ENCODE measurements around the gene RADX. TPM values are rescaled to one million over a fixed set of nuclear protein-coding genes. Genes with fewer than 3 reads are reported as not detected.
A peak's percentile ranks its signal among the peaks of the same experiment; 100 is the strongest.

The RADX gene
- total and polyA plus RNA-seq, 2 of the 13 experiments (the other 11 are each of a cell fraction or from before 2014, with no cell fraction given): 1.1 to 2.7 TPM

DNA sequence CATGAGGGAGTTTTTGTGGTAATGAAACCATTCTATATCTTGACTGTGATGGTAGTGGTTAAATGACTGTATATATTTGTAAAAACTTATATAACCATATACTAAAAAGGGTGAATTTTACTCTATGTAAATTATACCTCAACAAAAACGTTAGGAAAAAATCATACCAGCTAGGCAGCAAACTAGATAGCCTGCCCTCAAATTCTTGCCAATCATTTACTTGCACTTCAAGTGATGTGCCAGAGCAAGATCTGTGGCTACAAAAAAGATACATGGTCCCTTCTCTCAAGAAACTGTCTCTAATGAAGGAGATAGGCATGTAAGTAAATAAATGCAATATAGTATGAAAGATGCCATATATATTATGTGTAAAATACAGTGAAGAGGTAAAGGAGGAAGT is 104.7 kb downstream of the RADX start:
- Histone ChIP-seq H2AFZ (ENCODE audit: low read length) (no peak overlapping the region), H3K79me2 (ENCODE audit: insufficient read depth, low read length) (no peaks in the 10 kb centered on the region), H3K9ac (ENCODE audit: insufficient read depth, low read depth, low read length) (no peak overlapping the region), H3K27me3 (ENCODE audit: control insufficient read depth in 1 of 2, insufficient read depth in 2 of 2, low read length in 2 of 2) (no peaks in the 10 kb centered on the region), H3K4me3 (replicated peaks in 1 of 3; ENCODE audit: insufficient read depth in 1 of 3, low read depth in 2 of 3, low read length in 3 of 3) (no peak overlapping the region; a peak in 1 of 6 replicates), H3K36me3 (replicated peaks in 1 of 2; ENCODE audit: control insufficient read depth in 1 of 2, insufficient read depth in 2 of 2, low read length in 2 of 2) (no peaks in the 10 kb centered on the region), H3K4me1 (ENCODE audit: insufficient read depth, low read length) (peaks cover 50% of the 10 kb centered on the region), H4K20me1 (ENCODE audit: insufficient read depth, low read length) (no peaks in the 10 kb centered on the region), H3K27ac (ENCODE audit: extremely low read length, insufficient read depth, low read length) (peak overlapping the region; percentile 79), H3K4me2 (ENCODE audit: low read depth, low read length) (peak overlapping the region; percentile 61), H3K9me3 (ENCODE audit: low read length) (no peaks in the 10 kb centered on the region)
- in situ Hi-C loops (cut with HindIII; ENCODE audit: extremely low pct_ligation_motif_present, low pct_unique_long_range_greater_than_20kb): no loop called here
- BruUV-seq (replicated peaks): no TSS peak
- 10% methylated on average over 1 of the region's 1 CpG for WGBS (ENCODE audit: low lambda C conversion rate)
- FAIRE-seq (no peak), DNase-seq (ENCODE audit: low spot score) (no peak), ATAC-seq (no peak)
- CTCF ChIA-PET (ENCODE audit: low intra/inter-chr PET ratio, low total read pairs): no interaction called here
- intact Hi-C loops (cut with micrococcal nuclease; ENCODE audit: unreplicated experiment): no loop called here
- TF ChIP-seq, protein P1, sequence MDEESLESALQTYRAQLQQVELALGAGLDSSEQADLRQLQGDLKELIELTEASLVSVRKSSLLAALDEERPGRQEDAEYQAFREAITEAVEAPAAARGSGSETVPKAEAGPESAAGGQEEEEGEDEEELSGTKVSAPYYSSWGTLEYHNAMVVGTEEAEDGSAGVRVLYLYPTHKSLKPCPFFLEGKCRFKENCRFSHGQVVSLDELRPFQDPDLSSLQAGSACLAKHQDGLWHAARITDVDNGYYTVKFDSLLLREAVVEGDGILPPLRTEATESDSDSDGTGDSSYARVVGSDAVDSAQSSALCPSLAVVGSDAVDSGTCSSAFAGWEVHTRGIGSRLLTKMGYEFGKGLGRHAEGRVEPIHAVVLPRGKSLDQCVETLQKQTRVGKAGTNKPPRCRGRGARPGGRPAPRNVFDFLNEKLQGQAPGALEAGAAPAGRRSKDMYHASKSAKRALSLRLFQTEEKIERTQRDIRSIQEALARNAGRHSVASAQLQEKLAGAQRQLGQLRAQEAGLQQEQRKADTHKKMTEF (CRISPR knock-in tag; IDR thresholded peaks at IDR 0.05): 0 out of 2 replicates have a peak, but pooled peaks have one; percentile 10
- TF ChIP-seq HDAC1 (CRISPR knock-in tag; IDR thresholded peaks at IDR 0.05) (no peak), RCOR2 (CRISPR knock-in tag; IDR thresholded peaks at IDR 0.05) (0 out of 2 replicates have a peak, but pooled peaks have one; percentile 0)
- POLR2A ChIA-PET: interaction anchor here (0.9 to 3.8 kb wide), 4 partner anchors 10 to 24 kb away, joined by 3 to 28 read pairs (median 12); partner anchors contain the start of gene RNF128

DNA sequence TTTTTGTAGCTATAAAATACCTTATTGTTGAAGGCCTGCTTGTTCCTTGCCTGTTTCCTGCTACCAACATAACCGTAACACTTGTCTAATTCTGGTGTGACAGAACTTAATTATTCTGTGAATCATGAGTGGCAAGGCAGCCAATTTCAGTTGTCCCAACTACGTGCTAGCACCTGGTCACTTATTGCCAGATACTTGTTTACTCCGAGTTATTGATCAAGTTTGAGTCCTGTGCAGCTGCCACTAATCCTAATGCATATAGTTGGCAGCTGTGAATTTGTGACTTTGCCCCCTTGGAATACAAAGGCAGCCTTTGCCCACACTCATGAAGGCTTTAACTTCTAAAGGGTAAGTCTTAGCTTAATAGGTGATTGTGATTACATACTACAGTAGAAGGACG is 106.9 kb downstream of the RADX start:
- Histone ChIP-seq H3K79me2 (ENCODE audit: insufficient read depth, low read length) (no peaks in the 10 kb centered on the region), H3K4me3 (replicated peaks in 1 of 3; ENCODE audit: insufficient read depth in 1 of 3, low read depth in 2 of 3, low read length in 3 of 3) (peak overlapping the region in 1 of 3 experiments; percentile 16; a peak in 1 of 6 replicates), H3K4me2 (ENCODE audit: low read depth, low read length) (peak overlapping the region; percentile 74), H3K4me1 (ENCODE audit: insufficient read depth, low read length) (peaks cover 50% of the 10 kb centered on the region), H2AFZ (ENCODE audit: low read length) (no peak overlapping the region), H4K20me1 (ENCODE audit: insufficient read depth, low read length) (no peaks in the 10 kb centered on the region), H3K9me3 (ENCODE audit: low read length) (no peaks in the 10 kb centered on the region), H3K27me3 (ENCODE audit: control insufficient read depth in 1 of 2, insufficient read depth in 2 of 2, low read length in 2 of 2) (no peaks in the 10 kb centered on the region), H3K9ac (ENCODE audit: insufficient read depth, low read depth, low read length) (no peak overlapping the region), H3K27ac (ENCODE audit: extremely low read length, insufficient read depth, low read length) (peak overlapping the region; percentile 63), H3K36me3 (replicated peaks in 1 of 2; ENCODE audit: control insufficient read depth in 1 of 2, insufficient read depth in 2 of 2, low read length in 2 of 2) (no peaks in the 10 kb centered on the region)
- no TSS peak for BruUV-seq (replicated peaks)
- ChIA-PET CTCF (ENCODE audit: low intra/inter-chr PET ratio, low total read pairs) (no interaction called here), POLR2A (interaction anchor here (1.4 to 3.8 kb wide), 3 partner anchors 8 to 26 kb away, joined by 4 to 28 read pairs (median 20); partner anchors contain the start of gene RNF128)
- FAIRE-seq: peak; percentile 56
- peak; percentile 78 for DNase-seq (ENCODE audit: low spot score)
- WGBS (ENCODE audit: low lambda C conversion rate): 10% methylated on average over 4 of the region's 4 CpGs
- in situ Hi-C loops (cut with HindIII; ENCODE audit: extremely low pct_ligation_motif_present, low pct_unique_long_range_greater_than_20kb) (no loop called here), intact Hi-C loops (cut with micrococcal nuclease; ENCODE audit: unreplicated experiment) (no loop called here)
- peak; percentile 88 for ATAC-seq
- peak; percentile 74; the same call in 1 of the 2 replicates for TF ChIP-seq TBX3 (IDR thresholded peaks at IDR 0.05; ENCODE audit: borderline replicate concordance)
- no peak for TF ChIP-seq ZNF335 (CRISPR knock-in tag; IDR thresholded peaks at IDR 0.05)
- TF ChIP-seq, protein P2, sequence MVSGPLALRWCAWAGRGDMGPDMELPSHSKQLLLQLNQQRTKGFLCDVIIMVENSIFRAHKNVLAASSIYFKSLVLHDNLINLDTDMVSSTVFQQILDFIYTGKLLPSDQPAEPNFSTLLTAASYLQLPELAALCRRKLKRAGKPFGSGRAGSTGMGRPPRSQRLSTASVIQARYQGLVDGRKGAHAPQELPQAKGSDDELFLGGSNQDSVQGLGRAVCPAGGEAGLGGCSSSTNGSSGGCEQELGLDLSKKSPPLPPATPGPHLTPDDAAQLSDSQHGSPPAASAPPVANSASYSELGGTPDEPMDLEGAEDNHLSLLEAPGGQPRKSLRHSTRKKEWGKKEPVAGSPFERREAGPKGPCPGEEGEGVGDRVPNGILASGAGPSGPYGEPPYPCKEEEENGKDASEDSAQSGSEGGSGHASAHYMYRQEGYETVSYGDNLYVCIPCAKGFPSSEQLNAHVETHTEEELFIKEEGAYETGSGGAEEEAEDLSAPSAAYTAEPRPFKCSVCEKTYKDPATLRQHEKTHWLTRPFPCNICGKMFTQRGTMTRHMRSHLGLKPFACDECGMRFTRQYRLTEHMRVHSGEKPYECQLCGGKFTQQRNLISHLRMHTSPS (CRISPR knock-in tag; IDR thresholded peaks at IDR 0.05; ENCODE audit: low read depth): peak; percentile 38; the same call in 1 of the 2 replicates
- TF ChIP-seq HNF4G (IDR thresholded peaks at IDR 0.05; ENCODE audit: borderline replicate concordance, low read depth, low read length): peak; percentile 78
- TF ChIP-seq HNF4G (CRISPR knock-in tag; IDR thresholded peaks at IDR 0.05; ENCODE audit: borderline replicate concordance, low read depth): no peak
- peak; percentile 88 for TF ChIP-seq FOXO1 (CRISPR knock-in tag; IDR thresholded peaks at IDR 0.05)
- no peak for TF ChIP-seq LBX2 (CRISPR knock-in tag; IDR thresholded peaks at IDR 0.05; ENCODE audit: borderline replicate concordance)
- TF ChIP-seq, protein P3, sequence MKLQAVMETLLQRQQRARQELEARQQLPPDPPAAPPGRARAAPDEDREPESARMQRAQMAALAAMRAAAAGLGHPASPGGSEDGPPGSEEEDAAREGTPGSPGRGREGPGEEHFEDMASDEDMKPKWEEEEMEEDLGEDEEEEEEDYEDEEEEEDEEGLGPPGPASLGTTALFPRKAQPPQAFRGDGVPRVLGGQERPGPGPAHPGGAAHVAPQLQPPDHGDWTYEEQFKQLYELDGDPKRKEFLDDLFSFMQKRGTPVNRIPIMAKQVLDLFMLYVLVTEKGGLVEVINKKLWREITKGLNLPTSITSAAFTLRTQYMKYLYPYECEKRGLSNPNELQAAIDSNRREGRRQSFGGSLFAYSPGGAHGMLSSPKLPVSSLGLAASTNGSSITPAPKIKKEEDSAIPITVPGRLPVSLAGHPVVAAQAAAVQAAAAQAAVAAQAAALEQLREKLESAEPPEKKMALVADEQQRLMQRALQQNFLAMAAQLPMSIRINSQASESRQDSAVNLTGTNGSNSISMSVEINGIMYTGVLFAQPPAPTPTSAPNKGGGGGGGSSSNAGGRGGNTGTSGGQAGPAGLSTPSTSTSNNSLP (IDR thresholded peaks at IDR 0.05; ENCODE audit: low read depth, low read length): no peak
- TF ChIP-seq PHF20 (CRISPR knock-in tag; IDR thresholded peaks at IDR 0.05): no peak
- TF ChIP-seq FOXK2 (IDR thresholded peaks at IDR 0.05): peak; percentile 61; the same call in 1 of the 2 replicates
- peak; percentile 82 for TF ChIP-seq GATAD2A (CRISPR knock-in tag; IDR thresholded peaks at IDR 0.05)
